Measurements from ENCODE around the gene RCC2.
"Not testable (repeated sequence)": the region's sequence is repeated elsewhere in the genome, so short reads cannot be mapped to it uniquely, and the experiment has no call there.

Gene RCC2

GRCh38 chr1:17419626-17420328 lies 19.7 kb downstream of the RCC2 start:
- peak; percentile 78 for DNase-seq (ENCODE audit: low spot score)

- no peak for DNase-seq (ENCODE audit: low spot score)
Observed at GRCh38 chr1:17416389-17416788, 23.1 kb downstream of the RCC2 start.

GRCh38 chr1:17414022-17414421 lies 25.5 kb downstream of the RCC2 start:
- no peak for DNase-seq (ENCODE audit: low spot score)

DNA sequence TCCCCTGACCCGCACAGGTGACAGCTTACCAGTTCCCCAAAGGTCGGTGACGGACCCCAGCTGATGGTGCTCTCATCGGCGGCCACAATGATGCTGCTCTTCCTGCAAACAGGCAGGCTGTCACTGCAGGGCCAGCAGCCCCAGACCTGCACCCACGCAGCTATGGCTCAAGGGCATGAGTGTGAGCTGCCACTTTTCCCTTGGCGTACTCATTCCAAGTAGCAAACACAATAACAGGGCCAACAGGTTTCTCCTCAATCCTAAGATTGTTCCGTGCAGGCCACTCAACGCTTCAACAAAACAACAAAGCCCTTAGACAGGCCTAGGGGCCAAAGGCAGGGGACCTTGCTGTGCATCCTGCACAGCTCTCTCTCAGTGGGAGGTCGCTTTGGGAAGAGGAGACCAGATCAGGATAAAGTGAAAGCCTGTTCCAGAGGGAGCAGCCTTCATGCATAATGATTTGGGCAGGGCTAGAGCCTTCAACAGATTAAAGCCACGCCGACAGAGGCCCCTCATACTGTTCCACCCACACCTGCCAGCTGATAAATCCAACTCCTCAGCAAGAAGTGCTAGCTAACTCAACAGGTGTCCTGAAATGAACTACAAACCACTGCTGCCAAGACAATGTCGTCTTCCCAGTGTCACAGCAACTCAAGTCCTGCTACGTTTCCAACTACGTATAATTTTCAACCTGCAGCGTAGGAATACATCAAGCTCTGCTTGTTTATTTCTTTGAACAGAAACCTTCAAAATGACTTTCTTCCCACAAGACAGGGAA lies 27.2 kb downstream of the RCC2 start:
- no peak for DNase-seq (ENCODE audit: low spot score)

DNA sequence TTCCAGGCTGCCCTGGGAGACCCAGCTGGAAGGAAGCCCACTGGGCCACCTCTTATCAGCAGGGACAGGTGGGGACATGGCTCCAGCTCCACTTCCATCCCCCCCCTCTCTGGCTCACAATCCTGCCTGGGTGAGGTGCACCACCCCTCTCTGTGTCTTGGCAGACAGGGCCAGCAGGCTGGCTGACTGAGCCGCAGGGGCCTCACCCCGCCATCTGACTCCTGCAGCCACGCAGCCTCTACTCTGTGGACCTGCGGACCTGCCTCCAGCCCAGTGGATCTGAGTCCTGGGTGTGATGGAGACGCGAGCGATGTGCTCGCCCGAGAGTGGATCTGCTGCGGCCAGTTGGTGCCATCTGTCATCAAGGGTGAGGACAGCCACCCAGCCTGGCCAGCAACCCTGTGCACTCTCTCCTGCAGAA lies 30.1 kb downstream of the RCC2 start:
- no peak for DNase-seq (ENCODE audit: low spot score)

DNA sequence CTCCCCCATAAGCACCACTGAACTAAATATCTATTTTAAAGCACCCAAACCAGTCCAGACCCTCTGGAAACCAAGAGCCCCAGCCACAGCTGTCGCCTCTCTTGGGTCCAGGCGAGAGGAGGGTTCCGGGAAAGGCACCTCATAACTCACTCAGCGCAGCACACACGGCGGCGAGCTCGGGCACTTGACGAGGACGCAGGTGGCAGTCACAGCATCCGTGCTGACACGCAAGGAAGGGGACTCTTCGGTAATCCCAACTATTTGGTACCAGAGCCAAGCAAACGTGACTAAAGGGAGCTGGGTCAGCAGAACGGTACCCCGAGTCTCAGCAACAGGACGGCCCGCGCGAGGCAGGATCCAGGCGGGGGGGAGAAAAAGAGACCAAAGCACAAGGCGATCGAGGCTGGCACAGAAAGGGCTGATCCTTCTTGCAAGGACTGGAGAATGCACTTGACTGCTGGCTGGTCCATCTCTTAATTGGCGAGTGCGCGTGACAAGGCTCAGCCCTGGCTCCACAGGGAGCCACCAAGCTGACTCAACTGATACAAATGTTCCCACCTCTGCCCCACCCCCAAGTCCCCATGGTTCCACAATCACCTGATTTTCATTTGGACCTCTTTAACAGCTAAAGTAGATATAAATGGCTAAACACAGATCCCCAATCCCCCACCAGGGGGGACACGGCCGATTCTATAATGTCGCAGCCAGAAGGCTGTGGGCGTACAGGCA lies 31.5 kb downstream of the RCC2 start:
- not testable (repeated sequence) for DNase-seq (ENCODE audit: low spot score)

GRCh38 chr1:17406760-17407475 lies 32.6 kb downstream of the RCC2 start:
- DNase-seq (ENCODE audit: low spot score) = not testable (repeated sequence)

DNA sequence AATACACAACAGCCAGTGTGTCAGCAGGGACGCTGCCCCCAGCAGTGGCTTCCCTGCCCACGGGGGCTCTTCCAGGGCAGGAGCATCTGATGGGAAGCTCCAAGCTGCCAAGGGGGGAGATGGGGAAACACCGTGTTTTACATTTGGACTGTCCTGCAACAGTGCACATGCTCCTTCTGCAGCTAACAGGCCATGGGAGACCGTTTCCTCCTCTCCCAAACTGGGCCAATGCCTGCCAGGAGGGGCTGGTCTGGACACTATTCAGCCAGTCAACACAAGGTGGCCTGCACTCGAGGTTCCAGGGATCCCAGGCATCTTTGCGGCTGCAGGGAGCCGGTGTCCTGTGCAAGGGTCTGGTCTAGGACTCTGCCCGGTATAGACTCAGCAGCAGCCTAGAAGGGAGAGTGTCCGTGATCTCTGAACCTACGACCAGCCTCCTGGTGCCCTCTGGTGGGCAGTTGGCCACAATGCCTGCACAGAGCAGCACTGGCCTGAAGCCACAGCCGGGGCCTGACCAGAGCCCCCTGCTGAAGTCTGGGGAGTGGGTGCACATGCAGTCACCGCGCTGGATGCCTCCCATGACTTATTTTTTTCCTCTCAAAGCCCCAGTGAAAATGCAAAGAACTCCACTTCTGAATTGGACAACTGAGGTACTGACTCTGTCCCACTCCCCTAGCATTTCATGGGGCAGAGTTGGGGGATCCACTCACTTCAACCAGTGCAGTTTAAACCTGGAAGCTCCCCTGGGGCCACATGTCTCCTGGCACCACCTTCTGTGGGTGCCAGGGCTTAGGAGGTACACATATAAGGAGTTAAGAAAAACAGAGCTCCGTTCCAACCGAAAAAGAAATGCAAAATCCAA lies 33.3 kb downstream of the RCC2 start:
- peak; percentile 83 for DNase-seq (ENCODE audit: low spot score)

GRCh38 chr1:17404820-17405219 lies 34.7 kb downstream of the RCC2 start:
- no peak for DNase-seq (ENCODE audit: low spot score)

DNA sequence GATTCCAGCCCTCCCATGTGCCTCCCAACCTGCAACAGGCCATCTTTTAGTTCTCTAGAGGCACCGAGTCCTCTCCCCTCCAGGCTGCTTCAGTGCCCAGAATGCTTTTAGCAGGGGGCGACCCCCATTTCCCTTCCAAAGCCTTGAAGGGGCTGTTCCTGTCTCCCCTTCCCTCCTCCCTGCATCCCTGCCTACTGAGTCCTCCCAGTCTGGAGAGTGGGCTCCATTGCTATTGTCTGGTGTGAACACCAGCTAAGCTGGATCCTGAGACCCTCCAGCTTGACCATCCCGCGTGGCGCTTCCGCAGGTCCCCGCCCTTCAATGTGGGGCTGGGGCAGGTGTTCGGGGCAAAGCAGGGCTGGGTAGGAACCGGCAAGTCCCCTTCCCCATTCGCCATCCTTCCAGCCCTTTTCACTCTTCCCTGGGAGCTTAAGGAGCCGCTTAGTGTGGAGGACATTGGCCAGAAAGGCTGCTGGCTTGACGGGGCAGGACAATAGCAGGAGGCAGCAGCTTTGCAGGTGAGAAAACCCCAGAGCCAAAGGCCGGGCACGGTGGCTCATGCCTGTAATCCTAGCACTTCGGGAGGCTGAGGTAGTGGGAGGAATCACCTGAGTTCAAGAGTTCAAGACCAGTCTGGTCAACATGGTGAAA lies 35.3 kb downstream of the RCC2 start:
- DNase-seq (ENCODE audit: low spot score) = no peak

DNA sequence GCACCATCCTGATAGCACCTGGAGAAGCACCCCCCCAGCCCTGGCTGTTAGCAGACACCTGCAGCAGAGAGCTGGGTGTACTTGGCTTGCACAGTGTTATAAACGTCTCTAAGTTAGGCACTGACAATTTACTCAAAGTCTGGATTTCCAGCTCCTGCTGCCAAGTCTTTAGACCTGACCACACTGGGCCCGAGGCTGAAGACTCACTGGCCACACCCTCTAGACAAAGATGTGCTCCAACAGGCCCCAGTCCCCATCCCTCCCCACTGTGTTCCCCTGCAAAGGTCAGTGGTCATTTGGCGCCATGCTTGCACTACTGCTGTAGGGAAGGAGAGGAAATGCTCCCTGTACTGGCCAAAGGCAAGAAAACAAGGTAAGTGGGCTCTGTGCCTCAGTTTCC lies 36.4 kb downstream of the RCC2 start:
- no peak for DNase-seq (ENCODE audit: low spot score)

DNA sequence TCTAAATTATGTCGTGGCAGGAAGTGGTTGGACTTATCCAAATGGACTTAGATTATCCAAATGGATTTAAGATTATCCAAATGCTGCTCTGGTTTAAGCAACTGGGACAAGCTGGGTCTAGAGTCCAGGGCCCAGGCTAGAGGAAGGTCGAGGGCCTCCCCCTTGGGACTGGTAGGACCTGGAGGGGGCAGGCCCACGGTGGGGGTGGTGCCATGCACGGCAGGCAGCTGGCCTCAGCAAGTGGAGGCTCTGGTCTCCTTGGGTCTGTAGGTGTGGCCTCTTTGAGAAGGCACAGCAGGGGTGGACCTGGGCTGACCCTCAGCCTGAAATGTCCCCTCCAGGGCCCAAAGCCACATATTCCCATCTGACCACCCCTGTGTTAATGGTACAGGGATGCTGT lies 37.6 kb downstream of the RCC2 start:
- DNase-seq (ENCODE audit: low spot score) = no peak

- no peak for DNase-seq (ENCODE audit: low spot score)
Observed at GRCh38 chr1:17400725-17401341, 38.6 kb downstream of the RCC2 start.

- DNase-seq (ENCODE audit: low spot score) = no peak
Observed at GRCh38 chr1:17397910-17398695, 41.4 kb downstream of the RCC2 start.

GRCh38 chr1:17393230-17393629 lies 46.2 kb downstream of the RCC2 start:
- no peak for DNase-seq (ENCODE audit: low spot score)

DNA sequence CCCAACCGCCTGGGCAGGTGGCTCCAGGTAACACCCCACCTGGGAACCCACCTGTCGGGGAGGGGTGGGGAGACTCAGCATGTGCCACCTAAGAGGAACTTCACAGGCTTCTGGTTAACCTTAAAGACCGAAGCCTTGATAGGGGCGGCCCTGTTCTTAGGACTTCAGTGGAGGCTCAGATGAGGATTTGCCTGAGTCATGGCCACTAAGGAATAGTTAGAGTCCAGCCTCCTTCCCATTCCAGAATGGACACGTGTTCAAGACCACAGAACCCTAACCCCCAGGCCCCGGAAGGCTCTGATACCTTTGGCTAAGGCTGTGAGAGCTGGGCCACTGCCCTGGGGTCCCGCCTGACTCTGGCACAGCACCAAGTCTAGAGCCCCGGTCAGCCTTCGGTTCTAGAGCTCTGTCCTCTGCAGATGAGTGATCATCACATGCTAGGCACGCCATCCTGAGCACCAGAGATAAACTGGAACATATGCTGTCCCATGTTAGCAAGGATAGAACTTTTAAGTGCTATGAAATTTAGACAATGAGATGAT lies 47.2 kb downstream of the RCC2 start:
- DNase-seq (ENCODE audit: low spot score) = no peak

GRCh38 chr1:17381161-17381560 lies 58.3 kb downstream of the RCC2 start:
- DNase-seq (ENCODE audit: low spot score) = no peak

GRCh38 chr1:17377325-17377953 lies 62.0 kb downstream of the RCC2 start:
- DNase-seq (ENCODE audit: low spot score) = peak; percentile 34

- no peak for DNase-seq (ENCODE audit: low spot score)
Observed at GRCh38 chr1:17375651-17376050, 63.8 kb downstream of the RCC2 start.

Data from HuH-7.5 (cell line).